ENCODE measurements around the gene MYO1H. TPM values are rescaled to one million over a fixed set of nuclear protein-coding genes. Genes with fewer than 3 reads are reported as not detected.
"Not testable (repeated sequence)": the region's sequence is repeated elsewhere in the genome, so short reads cannot be mapped to it uniquely, and the experiment has no call there.

MYO1H gene
- total RNA-seq: not detected

- no peak for ATAC-seq
Observed at GRCh38 chr12:109347589-109347988, at the start of gene MYO1H. Gene MYO1H, plus strand, starts transcription at chr12:109347900. Its CDS starts 61 bp downstream, at chr12:109347961.

GRCh38 chr12:109299849-109300248 is 47.9 kb upstream of the MYO1H start:
- no peak for ATAC-seq

More at GRCh38 chr12:109347589-109347988, at the start of gene MYO1H:
- DNase-seq (ENCODE audit: low spot score): no peak

GRCh38 chr12:109301643-109302168 is 46.0 kb upstream of the MYO1H start:
- no peak for ATAC-seq
- no peak for DNase-seq (ENCODE audit: low spot score)

More at GRCh38 chr12:109299849-109300248, 47.9 kb upstream of the MYO1H start:
- no peak for DNase-seq (ENCODE audit: low spot score)

GRCh38 chr12:109302358-109302757 is 45.3 kb upstream of the MYO1H start:
- DNase-seq (ENCODE audit: low spot score): no peak
- ATAC-seq: peak; percentile 48

- ATAC-seq: peak; percentile 45
- no peak for DNase-seq (ENCODE audit: low spot score)
Observed at GRCh38 chr12:109302770-109303169, 44.9 kb upstream of the MYO1H start.

- no peak for ATAC-seq
Observed at GRCh38 chr12:109304485-109304884, 43.2 kb upstream of the MYO1H start.

GRCh38 chr12:109305547-109305946 is 42.2 kb upstream of the MYO1H start:
- DNase-seq (ENCODE audit: low spot score): no peak
- no peak for ATAC-seq

More at GRCh38 chr12:109304485-109304884, 43.2 kb upstream of the MYO1H start:
- DNase-seq (ENCODE audit: low spot score): no peak

GRCh38 chr12:109307051-109307450 is 40.6 kb upstream of the MYO1H start:
- DNase-seq (ENCODE audit: low spot score) (no peak), ATAC-seq (peak; percentile 52)

GRCh38 chr12:109308534-109309380 is 38.9 kb upstream of the MYO1H start, which contains the start of gene FOXN4:
Gene FOXN4, minus strand, starts transcription at chr12:109309284. Its CDS starts 963 bp downstream, at chr12:109308321.
- ATAC-seq (no peak), DNase-seq (ENCODE audit: low spot score) (no peak)

GRCh38 chr12:109309381-109310246 is 38.1 kb upstream of the MYO1H start:
- DNase-seq (ENCODE audit: low spot score): no peak
- ATAC-seq: peak; percentile 77

- peak; percentile 50 for ATAC-seq
- DNase-seq (ENCODE audit: low spot score): no peak
Observed at GRCh38 chr12:109310247-109311125, 37.2 kb upstream of the MYO1H start.

- not testable (repeated sequence) for ATAC-seq; DNase-seq (ENCODE audit: low spot score)
Observed at GRCh38 chr12:109321294-109321693, 26.4 kb upstream of the MYO1H start.

- ATAC-seq (no peak), DNase-seq (ENCODE audit: low spot score) (no peak)
Observed at GRCh38 chr12:109329003-109329402, 18.7 kb upstream of the MYO1H start.

- DNase-seq (ENCODE audit: low spot score): no peak
- no peak for ATAC-seq
Observed at GRCh38 chr12:109329686-109330085, 18.0 kb upstream of the MYO1H start.

GRCh38 chr12:109330282-109331230 is 17.1 kb upstream of the MYO1H start:
- DNase-seq (ENCODE audit: low spot score): no peak
- no peak for ATAC-seq

- DNase-seq (ENCODE audit: low spot score) (no peak), ATAC-seq (no peak)
Observed at GRCh38 chr12:109331301-109331952, 16.3 kb upstream of the MYO1H start.

GRCh38 chr12:109334887-109335286 is 12.8 kb upstream of the MYO1H start:
- ATAC-seq (no peak), DNase-seq (ENCODE audit: low spot score) (no peak)

GRCh38 chr12:109336593-109336992 is 11.1 kb upstream of the MYO1H start:
- ATAC-seq (no peak), DNase-seq (ENCODE audit: low spot score) (no peak)
